Stimulated activated CD8-positive, alpha-beta memory T cell treated with anti-CD3 and anti-CD28 coated beads, Interleukin-15, amount 100 ng/mL, for 4 hours (primary cell): ENCODE results near the gene DIP2C.

ENCODE experiments used
- DNase-seq, 2 donors: peaks; one replicate each; pipeline ENCODE4 v3.0.0-alpha.2; 2020; ENCODE audit warnings: low read depth in 2 of 2

Gene DIP2C

GRCh38 chr10:575402-576129 lies 113.9 kb downstream of the DIP2C start:
- DNase-seq, result no peak

- no peak for DNase-seq
Measured at GRCh38 chr10:572696-573095, 116.8 kb downstream of the DIP2C start.

GRCh38 chr10:571688-572451 lies 117.6 kb downstream of the DIP2C start:
- DNase-seq, result no peak

DNA sequence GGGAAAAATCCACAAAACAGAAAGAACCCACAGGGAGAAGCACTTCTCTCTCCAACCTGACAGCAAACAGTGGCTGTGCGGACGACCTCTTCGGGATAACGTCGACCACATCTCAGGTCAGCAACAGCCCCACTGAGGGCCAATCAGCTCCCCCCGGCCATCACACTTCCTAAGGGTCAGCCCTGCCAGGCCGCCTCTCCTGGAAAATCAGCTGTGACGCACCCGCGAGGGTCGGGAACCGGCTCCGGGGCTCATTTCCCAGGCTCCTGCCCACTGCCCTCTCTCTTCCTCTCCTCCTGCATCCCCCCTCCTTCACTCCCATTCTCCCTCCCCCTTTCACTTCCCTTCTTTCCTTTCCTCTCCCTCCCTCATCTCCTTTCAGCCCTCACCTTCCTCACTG lies 118.3 kb downstream of the DIP2C start:
- DNase-seq, result no peak

DNA sequence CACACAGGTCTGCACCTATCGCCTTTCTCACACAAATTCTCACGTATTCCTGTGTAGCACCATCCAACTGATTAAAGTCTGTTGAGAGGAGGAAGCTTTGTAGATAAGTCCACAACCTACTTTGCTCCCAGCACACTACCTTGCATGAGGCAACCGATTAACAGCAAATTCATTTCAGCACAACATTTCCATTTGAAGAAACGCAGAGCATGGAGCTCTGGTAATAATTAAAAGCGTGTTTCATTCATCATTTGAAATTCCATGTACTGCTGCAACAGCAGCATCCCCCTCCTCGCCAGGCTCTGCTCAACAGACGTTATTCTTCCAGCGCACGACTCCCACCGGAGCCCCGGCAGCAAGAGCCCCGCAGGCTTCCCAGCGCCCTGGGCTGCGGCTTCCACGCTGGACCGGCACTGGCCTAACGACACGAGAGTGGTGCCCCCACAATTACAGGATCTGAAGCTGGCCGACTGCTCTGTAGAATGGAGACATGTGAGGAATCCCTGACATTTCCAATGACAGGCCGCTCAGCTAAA lies 118.8 kb downstream of the DIP2C start:
- no peak for DNase-seq

GRCh38 chr10:569961-570627 lies 119.4 kb downstream of the DIP2C start:
- no peak for DNase-seq

GRCh38 chr10:568848-569247 lies 120.6 kb downstream of the DIP2C start:
- no peak for DNase-seq

DNA sequence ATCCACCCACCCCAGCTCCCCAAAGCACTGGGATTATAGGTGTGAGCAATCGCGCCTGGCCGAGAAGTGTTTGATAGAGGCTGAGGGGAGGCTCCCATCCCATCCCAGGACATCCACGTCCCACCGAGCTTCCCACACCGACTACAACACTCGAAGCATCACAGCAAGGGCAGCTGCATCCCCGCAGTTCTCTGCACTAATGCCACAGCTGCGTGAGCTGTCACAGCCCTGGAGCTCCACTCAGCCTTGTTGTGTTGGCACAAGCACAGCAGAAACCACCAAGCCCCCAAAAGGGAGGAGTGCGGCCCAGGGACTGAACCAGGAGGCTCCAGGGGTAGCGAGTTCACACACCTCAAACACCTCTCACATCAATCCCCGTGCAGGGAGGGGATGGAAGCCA lies 121.6 kb downstream of the DIP2C start:
- no peak for DNase-seq

DNA sequence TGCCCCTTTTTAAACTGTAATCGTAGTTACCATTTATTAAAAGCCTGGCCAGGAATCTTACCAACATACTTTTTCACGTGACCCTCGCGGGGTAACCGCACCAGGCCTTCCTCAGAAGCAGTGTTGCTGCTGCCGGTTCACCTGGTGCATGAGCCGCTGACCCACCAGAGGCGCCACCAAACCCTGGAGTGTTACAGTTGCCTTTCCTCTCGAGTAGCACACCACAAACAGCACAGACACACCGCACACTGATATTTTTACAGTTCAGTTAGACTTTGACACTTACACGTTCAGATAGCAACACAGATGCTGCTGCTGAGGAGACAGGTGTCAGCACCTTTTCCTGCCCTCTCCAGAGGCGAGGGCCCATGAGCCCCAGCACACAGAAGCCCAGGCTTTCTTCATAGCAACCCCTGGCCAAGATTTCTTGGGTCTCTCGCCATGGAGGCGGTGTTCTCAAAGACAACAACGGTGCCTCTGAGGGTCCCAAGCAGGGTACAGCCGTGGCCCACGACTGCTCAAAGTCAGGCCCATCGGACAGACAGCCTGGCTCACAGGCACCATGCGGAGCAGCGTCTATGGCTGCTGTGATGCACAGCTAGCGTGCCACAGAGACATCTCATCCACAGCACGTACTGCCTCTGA lies 123.1 kb downstream of the DIP2C start:
- no peak for DNase-seq

DNA sequence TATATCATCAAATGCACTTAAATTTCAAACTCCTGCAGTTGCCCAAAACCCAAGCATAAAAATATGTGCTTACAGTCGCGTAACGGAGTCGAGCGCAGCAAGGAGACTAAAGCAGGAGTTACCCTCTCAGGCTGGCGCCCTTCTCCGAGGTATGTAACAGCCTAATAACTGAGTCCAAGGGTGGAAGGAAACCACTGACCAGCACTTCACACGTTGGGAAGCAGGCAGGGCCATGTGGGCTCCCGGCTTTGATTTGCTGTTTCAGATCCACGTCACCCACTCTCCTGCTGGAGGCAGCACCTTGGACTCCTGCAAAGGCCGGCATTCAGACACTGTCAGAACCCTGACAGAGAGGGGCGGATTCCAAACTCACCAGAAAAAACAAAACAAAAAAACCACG lies 123.8 kb downstream of the DIP2C start:
- no peak for DNase-seq

DNA sequence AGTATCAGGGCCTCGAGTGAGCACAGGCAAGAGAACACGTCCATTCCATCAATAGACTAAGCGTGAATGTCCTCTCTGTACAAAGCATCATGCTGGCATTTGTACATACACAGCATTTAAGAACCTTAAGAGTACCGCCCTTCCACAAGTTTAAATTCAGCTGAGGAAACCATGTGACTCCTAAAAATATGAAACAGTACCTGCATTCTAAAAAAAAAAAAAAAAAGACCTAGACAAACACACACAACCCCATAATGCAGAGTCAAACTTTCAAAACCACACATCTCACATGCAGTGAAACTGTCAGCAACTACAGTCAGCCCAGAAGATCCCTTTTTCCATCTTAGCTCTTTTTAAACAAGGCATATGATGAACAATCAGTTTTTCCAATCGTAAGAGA lies 124.3 kb downstream of the DIP2C start:
- DNase-seq, result no peak

DNA sequence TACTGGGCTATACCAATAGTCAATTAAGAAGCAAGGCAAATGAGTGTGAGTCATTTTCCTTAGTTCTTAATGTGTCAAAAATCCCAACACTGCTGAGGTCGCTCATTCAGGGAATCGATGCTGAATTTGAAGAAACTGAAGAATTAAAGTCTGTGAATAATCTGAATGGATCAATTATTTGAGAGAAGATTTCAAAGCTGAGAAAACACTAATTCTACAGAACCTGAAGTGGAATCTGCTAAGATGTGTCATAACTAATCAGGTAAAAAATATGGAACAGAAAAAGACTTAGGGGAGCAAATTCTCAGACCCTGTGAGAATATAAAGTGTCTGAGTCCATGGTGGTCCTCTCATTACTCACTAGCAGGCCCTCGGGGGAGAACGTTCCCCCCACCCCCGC lies 125.6 kb downstream of the DIP2C start:
- no peak for DNase-seq

DNA sequence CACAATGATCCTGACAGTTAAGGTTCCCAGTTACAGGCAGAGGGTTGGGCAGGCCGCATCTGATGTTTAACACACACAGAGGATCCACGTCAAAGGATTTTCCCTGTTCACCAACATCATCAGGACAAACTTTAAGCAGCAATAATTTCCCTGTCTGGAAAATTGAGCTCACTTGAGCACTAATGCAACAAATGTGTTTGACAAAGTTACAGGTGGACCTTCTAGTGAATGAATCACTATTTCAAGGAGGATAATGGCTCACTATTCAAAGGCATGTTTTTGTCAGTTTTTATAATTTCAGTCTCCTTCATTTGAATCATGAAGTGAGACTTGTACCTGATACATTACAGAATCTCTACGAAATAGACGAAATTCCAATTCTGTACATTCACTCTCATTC lies 127.3 kb downstream of the DIP2C start:
- DNase-seq, result no peak

DNA sequence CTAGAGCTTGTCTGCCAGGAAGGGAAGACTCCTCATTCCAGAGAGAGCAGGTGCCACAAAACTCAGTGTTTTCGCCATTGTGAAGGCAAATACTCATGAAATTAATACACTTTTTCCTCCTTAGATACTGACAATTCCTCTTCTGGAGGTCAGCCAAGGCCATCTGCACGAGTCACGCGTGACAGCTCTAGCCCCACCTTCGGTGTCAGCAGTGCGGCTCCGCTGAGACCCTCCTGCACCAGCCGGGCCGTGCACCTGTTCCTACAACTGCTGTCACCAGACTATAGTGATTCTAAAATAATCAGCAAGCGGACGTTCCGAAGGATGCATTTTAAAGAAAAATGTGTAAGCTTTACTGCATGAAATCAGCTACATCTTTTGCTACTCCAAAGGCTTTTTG lies 127.7 kb downstream of the DIP2C start:
- no peak for DNase-seq

DNA sequence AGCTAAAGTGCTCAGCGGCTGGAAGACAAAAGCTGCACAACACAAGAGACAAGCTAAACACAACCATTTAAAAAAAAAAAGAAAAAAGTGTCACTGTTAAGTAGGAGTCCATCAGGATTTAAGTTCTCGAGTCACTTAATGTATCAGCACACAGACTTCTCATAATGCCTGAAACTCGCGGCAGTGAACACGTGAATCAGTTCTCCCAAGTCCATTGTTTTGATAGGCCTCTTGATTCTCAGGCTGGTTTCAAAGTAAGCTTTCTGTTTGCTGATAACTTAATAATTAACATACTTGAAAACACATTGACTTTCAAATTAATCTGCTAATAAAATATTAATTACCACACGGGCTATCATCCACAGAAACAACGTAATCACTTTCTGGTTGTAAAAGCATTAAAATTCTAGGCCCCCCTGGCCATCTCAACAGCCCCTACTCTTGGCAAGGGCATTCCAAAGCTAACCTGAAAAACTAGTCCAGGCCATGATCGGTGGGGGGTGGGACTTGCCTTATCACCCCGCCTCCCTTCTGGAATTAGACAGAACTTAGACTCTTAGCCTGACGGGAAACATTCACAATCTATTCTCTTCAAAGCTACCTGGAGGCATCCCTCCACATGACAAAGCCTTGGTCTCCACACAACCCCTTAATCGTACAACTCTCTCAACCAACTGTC lies 129.0 kb downstream of the DIP2C start:
- no peak for DNase-seq

DNA sequence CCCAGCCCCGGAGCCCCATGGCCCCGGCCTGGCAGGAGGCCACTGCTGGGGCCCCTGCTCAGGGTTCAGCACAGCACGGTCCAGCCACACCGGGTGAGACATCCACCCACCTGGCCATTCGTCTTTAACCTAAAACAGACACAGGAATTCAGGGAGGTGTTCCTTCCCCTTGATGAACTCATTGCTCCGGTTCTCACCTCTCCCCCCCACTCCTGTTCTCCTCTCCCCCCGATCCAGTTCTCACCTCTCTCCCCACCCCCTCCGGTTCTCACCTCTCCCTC lies 129.8 kb downstream of the DIP2C start:
- no peak for DNase-seq

DNA sequence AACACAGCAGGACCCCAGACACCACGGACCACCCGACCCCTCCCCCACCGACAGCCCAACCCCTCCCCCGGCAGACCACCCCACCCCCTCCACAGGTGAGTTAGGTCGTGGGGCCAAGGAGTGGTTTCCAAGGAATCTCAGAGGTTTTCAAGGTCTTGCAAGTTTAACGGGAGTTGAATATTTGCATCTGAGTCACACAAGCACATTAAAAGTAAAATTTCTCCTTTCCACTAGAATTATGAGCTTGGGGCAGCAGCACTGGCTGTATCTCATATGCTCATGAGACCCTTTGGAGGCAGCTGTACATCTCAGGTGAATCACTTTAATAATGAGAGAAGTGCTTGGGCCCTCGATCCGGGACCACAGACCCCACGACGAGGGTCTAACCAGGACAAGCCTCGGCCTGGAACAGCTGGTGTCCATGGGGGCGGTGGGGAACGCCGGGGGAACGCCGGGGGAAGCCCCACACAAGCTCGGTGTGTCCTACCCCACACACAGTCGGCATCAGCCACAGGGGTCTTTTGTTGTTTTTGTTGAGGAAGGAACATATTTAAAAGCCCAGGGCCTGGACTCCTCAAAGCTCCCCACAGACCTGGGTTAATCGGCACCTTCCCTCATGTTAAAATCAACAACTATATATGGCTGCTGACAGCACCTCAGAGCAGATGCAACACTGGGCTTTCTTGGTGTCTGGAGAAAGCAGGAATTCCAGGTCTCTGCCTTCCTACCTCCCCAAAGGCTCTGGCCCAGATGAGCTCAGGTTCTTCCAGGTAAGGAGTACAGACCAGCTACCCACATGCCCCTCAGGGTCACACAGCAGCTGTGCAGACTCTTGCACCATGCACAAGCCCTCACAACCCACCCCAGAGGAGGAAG lies 130.3 kb downstream of the DIP2C start:
- no peak for DNase-seq

- DNase-seq, result no peak
Measured at GRCh38 chr10:558364-558763, 131.1 kb downstream of the DIP2C start.

DNA sequence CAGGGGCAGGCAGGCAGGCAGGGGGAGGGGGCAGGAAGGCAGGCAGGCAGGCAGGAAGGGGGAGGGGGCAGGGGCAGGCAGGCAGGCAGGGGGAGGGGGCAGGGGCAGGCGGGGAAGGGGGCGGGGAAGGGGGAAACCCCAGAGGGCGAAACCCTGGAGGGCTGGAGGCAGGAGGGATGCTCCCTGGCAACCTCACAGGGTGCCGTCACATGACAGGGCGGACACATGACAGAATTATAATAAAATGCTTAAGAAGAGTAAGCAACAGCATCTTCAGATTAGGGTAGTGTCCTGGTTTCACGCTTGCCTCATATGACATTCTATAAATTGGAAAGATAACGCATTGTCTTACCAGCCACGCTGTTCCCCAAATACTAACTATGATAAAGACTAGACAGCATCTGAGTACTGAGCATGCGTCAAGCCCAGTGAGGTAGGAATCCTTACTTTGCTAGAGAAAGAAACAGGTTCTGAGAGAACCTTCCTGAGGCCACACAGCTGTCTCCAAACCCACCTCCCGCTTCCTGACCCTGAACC lies 131.6 kb downstream of the DIP2C start:
- no peak for DNase-seq

DNA sequence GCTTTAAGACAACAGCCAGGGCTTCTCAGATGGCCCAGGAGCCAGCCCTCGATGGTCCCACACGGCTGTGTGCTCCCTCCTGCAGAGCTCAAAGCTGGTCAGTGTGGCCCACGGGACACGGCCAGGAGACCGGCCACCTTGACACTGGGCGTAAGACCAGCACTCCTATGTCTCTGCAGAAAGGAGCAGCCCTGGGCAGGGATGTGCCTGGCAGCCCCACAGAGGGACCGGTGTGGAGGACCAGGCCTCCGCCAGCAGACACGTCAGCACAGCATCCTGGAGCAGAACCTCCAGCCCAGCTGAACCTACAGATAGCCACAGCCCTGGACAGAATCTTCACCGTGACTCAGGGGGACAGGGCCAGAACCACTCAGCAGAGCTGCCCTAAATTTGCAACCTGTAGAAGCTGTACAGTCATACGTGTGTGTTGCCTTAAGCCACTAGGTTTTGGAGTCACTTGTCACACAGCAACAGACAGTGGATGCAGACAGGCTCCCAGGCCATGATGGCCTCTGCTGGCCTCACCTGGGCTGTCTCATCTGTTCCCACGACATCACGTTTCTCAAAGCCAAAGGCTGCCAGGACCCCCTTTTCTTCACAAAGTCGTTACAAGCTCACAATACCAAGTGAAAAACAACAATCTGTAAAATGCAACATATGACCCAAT lies 132.4 kb downstream of the DIP2C start:
- no peak for DNase-seq
